Measurements from ENCODE around the gene C7.

Gene C7

GRCh38 chr5:40928886-40929448 lies 19.7 kb downstream of the C7 start:
- Histone ChIP-seq H3K27me3 (ENCODE audit: control insufficient read depth in 1 of 2, insufficient read depth in 2 of 2, low read length in 2 of 2) (no peaks in the 10 kb centered on the region), H3K9ac (ENCODE audit: low read length) (no peak overlapping the region), H3K4me3 (ENCODE audit: low read depth in 1 of 2, low read length in 2 of 2) (no peak overlapping the region), H3K27ac (ENCODE audit: low read depth, low read length) (no peak overlapping the region), H3K4me1 (ENCODE audit: insufficient read depth, low read length) (no peaks in the 10 kb centered on the region), H3K9me3 (ENCODE audit: low read length) (no peaks in the 10 kb centered on the region), H3K36me3 (ENCODE audit: insufficient read depth, low read length) (no peaks in the 10 kb centered on the region)

GRCh38 chr5:40932766-40933165 lies 23.5 kb downstream of the C7 start:
- Histone ChIP-seq H3K27me3 (ENCODE audit: control insufficient read depth in 1 of 2, insufficient read depth in 2 of 2, low read length in 2 of 2) (no peaks in the 10 kb centered on the region), H3K4me1 (ENCODE audit: insufficient read depth, low read length) (no peaks in the 10 kb centered on the region), H3K9me3 (ENCODE audit: low read length) (no peaks in the 10 kb centered on the region), H3K4me3 (ENCODE audit: low read depth in 1 of 2, low read length in 2 of 2) (no peak overlapping the region), H3K36me3 (ENCODE audit: insufficient read depth, low read length) (no peaks in the 10 kb centered on the region), H3K27ac (ENCODE audit: low read depth, low read length) (no peak overlapping the region), H3K9ac (ENCODE audit: low read length) (no peak overlapping the region)

GRCh38 chr5:40937075-40937474 lies 27.8 kb downstream of the C7 start:
- Histone ChIP-seq H3K27me3 (ENCODE audit: control insufficient read depth in 1 of 2, insufficient read depth in 2 of 2, low read length in 2 of 2) (no peaks in the 10 kb centered on the region), H3K4me1 (ENCODE audit: insufficient read depth, low read length) (no peaks in the 10 kb centered on the region), H3K36me3 (ENCODE audit: insufficient read depth, low read length) (no peaks in the 10 kb centered on the region), H3K9me3 (ENCODE audit: low read length) (no peaks in the 10 kb centered on the region), H3K27ac (ENCODE audit: low read depth, low read length) (no peak overlapping the region), H3K4me3 (ENCODE audit: low read depth in 1 of 2, low read length in 2 of 2) (no peak overlapping the region), H3K9ac (ENCODE audit: low read length) (no peak overlapping the region)

GRCh38 chr5:40939753-40940152 lies 30.5 kb downstream of the C7 start:
- no peak overlapping the region for H3K4me3 ChIP-seq (ENCODE audit: low read depth in 1 of 2, low read length in 2 of 2)
- no peak overlapping the region for H3K9ac ChIP-seq (ENCODE audit: low read length)
- H3K36me3 ChIP-seq (ENCODE audit: insufficient read depth, low read length), result no peaks in the 10 kb centered on the region
- no peaks in the 10 kb centered on the region for H3K27me3 ChIP-seq (ENCODE audit: control insufficient read depth in 1 of 2, insufficient read depth in 2 of 2, low read length in 2 of 2)
- H3K4me1 ChIP-seq (ENCODE audit: insufficient read depth, low read length), result no peaks in the 10 kb centered on the region
- H3K27ac ChIP-seq (ENCODE audit: low read depth, low read length), result no peak overlapping the region
- no peaks in the 10 kb centered on the region for H3K9me3 ChIP-seq (ENCODE audit: low read length)

- Histone ChIP-seq H3K36me3 (ENCODE audit: insufficient read depth, low read length) (no peaks in the 10 kb centered on the region), H3K27me3 (ENCODE audit: control insufficient read depth in 1 of 2, insufficient read depth in 2 of 2, low read length in 2 of 2) (no peaks in the 10 kb centered on the region), H3K4me3 (ENCODE audit: low read depth in 1 of 2, low read length in 2 of 2) (no peak overlapping the region), H3K4me1 (ENCODE audit: insufficient read depth, low read length) (no peaks in the 10 kb centered on the region), H3K9ac (ENCODE audit: low read length) (no peak overlapping the region), H3K27ac (ENCODE audit: low read depth, low read length) (no peak overlapping the region), H3K9me3 (ENCODE audit: low read length) (no peaks in the 10 kb centered on the region)
Measured at GRCh38 chr5:40945111-40945510, 35.8 kb downstream of the C7 start.

- H3K36me3 ChIP-seq (ENCODE audit: insufficient read depth, low read length), result no peaks in the 10 kb centered on the region
- H3K9me3 ChIP-seq (ENCODE audit: low read length), result no peaks in the 10 kb centered on the region
- no peaks in the 10 kb centered on the region for H3K4me1 ChIP-seq (ENCODE audit: insufficient read depth, low read length)
- no peak overlapping the region for H3K4me3 ChIP-seq (ENCODE audit: low read depth in 1 of 2, low read length in 2 of 2)
- H3K9ac ChIP-seq (ENCODE audit: low read length), result no peak overlapping the region
- H3K27me3 ChIP-seq (ENCODE audit: control insufficient read depth in 1 of 2, insufficient read depth in 2 of 2, low read length in 2 of 2), result no peaks in the 10 kb centered on the region
- H3K27ac ChIP-seq (ENCODE audit: low read depth, low read length), result no peak overlapping the region
Measured at GRCh38 chr5:40955313-40955712, 46.0 kb downstream of the C7 start.

- Histone ChIP-seq H3K9ac (ENCODE audit: low read length) (no peak overlapping the region), H3K27ac (ENCODE audit: low read depth, low read length) (no peak overlapping the region), H3K36me3 (ENCODE audit: insufficient read depth, low read length) (no peaks in the 10 kb centered on the region), H3K27me3 (ENCODE audit: control insufficient read depth in 1 of 2, insufficient read depth in 2 of 2, low read length in 2 of 2) (no peaks in the 10 kb centered on the region), H3K9me3 (ENCODE audit: low read length) (no peaks in the 10 kb centered on the region), H3K4me3 (ENCODE audit: low read depth in 1 of 2, low read length in 2 of 2) (no peak overlapping the region), H3K4me1 (ENCODE audit: insufficient read depth, low read length) (no peaks in the 10 kb centered on the region)
Measured at GRCh38 chr5:40957048-40957447, 47.8 kb downstream of the C7 start.

- no peak overlapping the region for H3K27ac ChIP-seq (ENCODE audit: low read depth, low read length)
- no peak overlapping the region for H3K9ac ChIP-seq (ENCODE audit: low read length)
- no peaks in the 10 kb centered on the region for H3K36me3 ChIP-seq (ENCODE audit: insufficient read depth, low read length)
- H3K4me1 ChIP-seq (ENCODE audit: insufficient read depth, low read length), result no peaks in the 10 kb centered on the region
- H3K9me3 ChIP-seq (ENCODE audit: low read length), result no peaks in the 10 kb centered on the region
- no peaks in the 10 kb centered on the region for H3K27me3 ChIP-seq (ENCODE audit: control insufficient read depth in 1 of 2, insufficient read depth in 2 of 2, low read length in 2 of 2)
- H3K4me3 ChIP-seq (ENCODE audit: low read depth in 1 of 2, low read length in 2 of 2), result no peak overlapping the region
Measured at GRCh38 chr5:40958811-40959210, 49.5 kb downstream of the C7 start.

- Histone ChIP-seq H3K36me3 (ENCODE audit: insufficient read depth, low read length) (no peaks in the 10 kb centered on the region), H3K27ac (ENCODE audit: low read depth, low read length) (no peak overlapping the region)
Measured at GRCh38 chr5:40960037-40960436, 50.7 kb downstream of the C7 start.

GRCh38 chr5:40962207-40962955 lies 53.1 kb downstream of the C7 start:
- H3K4me1 ChIP-seq (ENCODE audit: insufficient read depth, low read length), result no peaks in the 10 kb centered on the region
- H3K27ac ChIP-seq (ENCODE audit: low read depth, low read length), result no peak overlapping the region
- no peaks in the 10 kb centered on the region for H3K36me3 ChIP-seq (ENCODE audit: insufficient read depth, low read length)
- H3K27me3 ChIP-seq (ENCODE audit: control insufficient read depth in 1 of 2, insufficient read depth in 2 of 2, low read length in 2 of 2), result no peaks in the 10 kb centered on the region
- H3K4me3 ChIP-seq (ENCODE audit: low read depth in 1 of 2, low read length in 2 of 2), result no peak overlapping the region
- H3K9me3 ChIP-seq (ENCODE audit: low read length), result no peaks in the 10 kb centered on the region
- no peak overlapping the region for H3K9ac ChIP-seq (ENCODE audit: low read length)

More at GRCh38 chr5:40960037-40960436, 50.7 kb downstream of the C7 start:
- no peaks in the 10 kb centered on the region for H3K27me3 ChIP-seq (ENCODE audit: control insufficient read depth in 1 of 2, insufficient read depth in 2 of 2, low read length in 2 of 2)
- H3K4me3 ChIP-seq (ENCODE audit: low read depth in 1 of 2, low read length in 2 of 2), result no peak overlapping the region
- H3K9ac ChIP-seq (ENCODE audit: low read length), result no peak overlapping the region
- no peaks in the 10 kb centered on the region for H3K4me1 ChIP-seq (ENCODE audit: insufficient read depth, low read length)
- H3K9me3 ChIP-seq (ENCODE audit: low read length), result no peaks in the 10 kb centered on the region

GRCh38 chr5:40972434-40972833 lies 63.1 kb downstream of the C7 start:
- Histone ChIP-seq H3K27ac (ENCODE audit: low read depth, low read length) (no peak overlapping the region), H3K9me3 (ENCODE audit: low read length) (no peaks in the 10 kb centered on the region), H3K9ac (ENCODE audit: low read length) (no peak overlapping the region), H3K4me3 (ENCODE audit: low read depth in 1 of 2, low read length in 2 of 2) (no peak overlapping the region), H3K36me3 (ENCODE audit: insufficient read depth, low read length) (no peaks in the 10 kb centered on the region), H3K4me1 (ENCODE audit: insufficient read depth, low read length) (peaks cover 5% of the 10 kb centered on the region), H3K27me3 (ENCODE audit: control insufficient read depth in 1 of 2, insufficient read depth in 2 of 2, low read length in 2 of 2) (no peaks in the 10 kb centered on the region)
